NCI-H1048 (cell line): ENCODE measurements around the gene UGT2B10.
"Not testable (repeated sequence)": the region's sequence is repeated elsewhere in the genome, so short reads cannot be mapped to it uniquely, and the experiment has no call there.

Experiments used
- DNase-seq: peaks from one replicate; lab custom pipeline; 2025; lab: John Stamatoyannopoulos, UW

The UGT2B10 gene

GRCh38 chr4:68815617-68816409 is at the start of gene UGT2B10:
UGT2B10 (plus strand) TSS chr4:68815994; CDS start chr4:68816020, 26 bp downstream.
- DNase-seq, result not testable (repeated sequence)

- DNase-seq, result not testable (repeated sequence)
Observed at GRCh38 chr4:68771836-68772235, 44.0 kb upstream of the UGT2B10 start.

DNA sequence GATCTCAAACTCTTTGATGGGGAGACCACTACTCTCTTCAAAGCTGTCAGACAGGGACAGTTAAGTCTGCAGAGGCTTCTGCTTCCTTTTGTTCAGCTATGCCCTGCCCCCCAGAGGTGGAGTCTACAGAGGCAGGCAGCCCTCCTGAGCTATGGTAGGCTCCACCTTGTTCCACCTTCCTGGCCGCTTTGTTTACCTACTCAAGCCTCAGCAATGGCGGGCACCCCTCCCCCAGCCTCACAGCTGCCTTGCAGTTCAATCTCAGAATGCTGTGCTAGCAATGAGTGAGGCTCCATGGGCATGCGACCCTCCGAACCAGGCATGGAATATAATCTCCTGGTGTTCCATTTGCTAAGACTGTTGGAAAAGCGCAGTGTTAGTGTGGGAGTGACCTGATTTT is 42.1 kb upstream of the UGT2B10 start:
- DNase-seq, result no peak

DNA sequence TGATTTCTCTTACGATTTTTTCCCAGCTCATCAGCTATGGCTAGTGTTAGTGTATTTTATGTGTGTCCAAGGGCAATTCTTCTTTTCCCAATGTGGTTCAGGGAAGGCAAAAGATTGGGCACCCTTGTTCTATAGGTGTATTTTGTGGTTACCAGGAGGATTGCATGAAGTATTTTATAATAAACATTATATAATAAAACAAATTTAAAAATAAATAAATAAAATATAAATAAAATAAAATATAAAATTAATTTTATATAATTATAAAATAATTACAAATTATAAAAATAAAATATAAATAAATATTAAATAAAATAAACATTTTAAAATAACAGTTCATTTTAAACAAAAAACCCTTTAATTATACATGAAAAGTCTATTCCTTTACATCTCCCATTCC is 35.6 kb upstream of the UGT2B10 start:
- DNase-seq, result no peak

- DNase-seq, result no peak
Observed at GRCh38 chr4:68797048-68797447, 18.7 kb upstream of the UGT2B10 start.

DNA sequence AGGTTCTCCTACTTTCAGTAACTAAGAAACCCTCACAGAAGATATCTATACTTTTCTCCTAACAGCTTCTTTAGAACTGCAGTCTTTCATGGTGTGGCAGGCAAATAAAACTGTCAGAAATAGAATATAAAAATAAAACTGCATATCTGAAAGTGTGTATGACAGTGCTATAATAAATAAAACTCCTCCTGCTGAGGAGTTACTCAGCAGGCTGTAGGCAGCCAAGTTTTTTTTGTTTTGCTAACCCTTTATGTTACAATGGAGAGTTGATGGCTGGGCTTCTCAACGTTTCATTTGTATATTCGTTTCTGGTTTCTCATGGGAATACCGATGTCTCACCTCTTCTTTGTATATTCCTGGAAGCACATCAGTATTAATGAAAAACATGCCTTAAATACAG is 18.2 kb upstream of the UGT2B10 start:
- no peak for DNase-seq

DNA sequence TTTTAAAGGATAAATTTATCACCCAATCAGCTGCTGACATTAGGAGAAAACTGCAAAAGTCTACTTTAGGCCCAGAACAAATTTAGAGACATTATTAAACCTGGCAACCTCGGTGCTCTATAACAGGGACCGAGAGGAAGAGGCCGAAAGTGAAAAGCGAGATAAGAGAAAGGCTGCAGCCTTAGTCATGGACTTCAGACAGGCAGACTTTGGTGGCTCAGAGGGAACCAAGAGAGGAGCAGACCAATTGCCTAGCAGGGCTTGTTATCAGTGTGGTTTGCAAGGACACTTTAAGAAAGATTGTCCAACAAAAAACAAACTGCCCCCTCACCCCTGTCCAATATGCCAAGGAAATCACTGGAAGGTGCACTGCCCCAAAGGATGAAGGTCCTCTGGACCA is 12.8 kb upstream of the UGT2B10 start:
- DNase-seq, result no peak

GRCh38 chr4:68808060-68808459 is 7.7 kb upstream of the UGT2B10 start:
- DNase-seq, result no peak

DNA sequence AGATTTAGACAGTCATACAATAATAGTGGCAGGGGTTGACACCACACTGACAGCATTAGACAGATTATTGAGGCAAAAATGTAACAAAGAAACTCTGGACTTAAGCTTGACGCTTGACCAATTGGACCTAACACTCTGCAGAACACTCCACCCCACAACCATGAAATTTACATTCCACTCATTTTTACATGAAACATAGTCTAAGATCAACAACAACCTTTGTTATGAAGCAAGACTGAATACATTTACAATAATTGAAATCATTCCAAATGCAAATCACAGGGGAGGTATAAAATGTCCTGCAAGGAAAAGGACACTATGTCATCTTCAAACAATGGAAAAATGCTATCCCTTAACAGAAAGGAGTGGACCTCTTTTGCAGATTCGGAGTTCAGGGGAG is 4.9 kb upstream of the UGT2B10 start:
- no peak for DNase-seq

- DNase-seq, result not testable (repeated sequence)
Observed at GRCh38 chr4:68816410-68817265, 844 bp downstream of the UGT2B10 start.

DNA sequence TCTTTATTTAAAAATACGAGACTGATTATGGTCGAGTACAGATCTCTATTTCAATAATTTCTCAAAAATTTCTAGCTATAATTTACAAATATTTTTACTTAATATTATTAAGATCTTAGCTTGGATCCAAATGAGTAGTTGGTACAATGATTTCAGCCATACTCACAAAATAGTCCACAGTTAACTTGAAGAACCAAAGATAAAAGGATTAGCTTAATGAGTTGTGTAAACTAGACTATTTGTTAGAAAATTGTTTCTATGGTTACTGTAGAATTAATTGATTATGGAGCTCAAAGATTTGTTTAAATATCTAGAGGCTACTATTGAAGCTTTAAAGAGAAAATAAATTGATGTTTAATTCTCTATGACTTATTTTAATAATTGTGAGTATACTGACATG is 1.6 kb downstream of the UGT2B10 start:
- DNase-seq, result no peak

DNA sequence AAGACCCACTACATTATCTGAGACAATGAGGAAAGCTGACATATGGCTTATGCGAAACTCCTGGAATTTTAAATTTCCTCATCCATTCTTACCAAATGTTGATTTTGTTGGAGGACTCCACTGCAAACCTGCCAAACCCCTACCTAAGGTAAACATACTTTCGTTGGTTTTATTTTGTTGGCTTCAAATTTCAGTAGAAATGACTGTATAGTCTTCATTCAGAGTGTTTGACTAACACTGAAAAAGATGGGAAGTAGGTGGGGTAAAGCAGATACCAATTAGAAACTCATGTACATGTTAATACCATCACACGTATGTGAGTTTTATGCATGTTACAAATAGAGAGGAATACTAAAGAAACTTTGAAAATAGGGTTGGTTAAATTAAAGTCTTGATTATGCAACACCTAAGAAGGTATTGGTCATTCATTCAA is 2.3 kb downstream of the UGT2B10 start:
- not testable (repeated sequence) for DNase-seq

DNA sequence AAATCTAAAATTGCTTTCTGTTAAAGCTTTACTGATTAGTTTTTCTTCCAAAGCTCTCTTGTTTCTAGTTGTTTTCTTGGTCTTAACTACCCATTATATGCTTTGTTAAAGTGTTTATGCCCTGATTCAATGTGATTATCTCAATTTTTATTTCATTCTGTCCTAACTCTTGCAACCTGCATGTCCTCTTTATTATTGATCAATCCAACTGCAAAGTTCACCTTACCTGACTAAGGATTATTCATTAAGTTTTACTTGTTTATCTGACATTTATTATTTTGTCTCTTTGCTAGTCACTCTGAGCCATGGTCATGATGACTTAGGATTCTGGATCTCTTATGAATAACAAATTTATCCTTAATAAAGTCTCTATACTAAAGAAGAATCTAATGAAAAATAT is 15.8 kb downstream of the UGT2B10 start:
- DNase-seq, result no peak

DNA sequence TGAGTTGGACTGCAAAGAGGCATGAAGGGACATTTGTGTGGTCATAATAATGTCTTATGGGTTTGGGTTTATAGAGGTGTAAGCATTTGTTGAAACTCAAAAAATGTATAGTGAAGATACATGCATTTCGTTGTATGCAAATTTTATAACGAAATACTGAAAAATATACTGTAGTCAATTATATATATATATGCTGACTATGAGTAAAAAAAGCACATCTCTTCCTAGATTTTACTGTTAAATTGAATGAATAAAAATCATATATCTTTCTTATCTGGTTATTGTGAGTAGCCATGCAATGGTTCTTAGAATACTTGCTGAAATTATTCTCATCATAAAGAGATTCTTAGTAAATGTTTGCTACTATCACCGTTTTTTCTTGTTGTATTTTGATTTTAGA is 34.5 kb downstream of the UGT2B10 start:
- no peak for DNase-seq

DNA sequence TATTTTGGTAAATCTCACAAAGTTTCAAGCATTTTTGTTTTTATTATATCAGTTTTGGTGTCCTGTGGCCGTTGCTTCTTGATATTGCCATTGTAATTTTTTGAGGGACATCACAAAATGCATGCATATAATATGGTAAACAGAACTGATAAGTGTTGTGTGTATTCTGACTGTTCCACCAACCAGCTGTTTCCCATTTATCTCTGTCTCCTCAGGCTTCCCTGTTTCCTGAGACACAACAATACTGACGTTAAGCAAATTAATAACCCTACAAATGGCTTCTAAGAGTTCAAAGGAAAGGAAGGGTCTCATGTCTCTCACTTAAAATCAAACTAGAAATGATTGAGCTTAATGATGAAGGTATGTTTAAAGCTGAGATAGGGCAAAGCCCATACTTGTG is 40.0 kb downstream of the UGT2B10 start:
- DNase-seq, result no peak

GRCh38 chr4:68858039-68858438 is 42.2 kb downstream of the UGT2B10 start:
- DNase-seq, result no peak

- DNase-seq, result no peak
Observed at GRCh38 chr4:68859655-68860054, 43.9 kb downstream of the UGT2B10 start.

GRCh38 chr4:68861057-68861456 is 45.3 kb downstream of the UGT2B10 start:
- DNase-seq, result no peak

DNA sequence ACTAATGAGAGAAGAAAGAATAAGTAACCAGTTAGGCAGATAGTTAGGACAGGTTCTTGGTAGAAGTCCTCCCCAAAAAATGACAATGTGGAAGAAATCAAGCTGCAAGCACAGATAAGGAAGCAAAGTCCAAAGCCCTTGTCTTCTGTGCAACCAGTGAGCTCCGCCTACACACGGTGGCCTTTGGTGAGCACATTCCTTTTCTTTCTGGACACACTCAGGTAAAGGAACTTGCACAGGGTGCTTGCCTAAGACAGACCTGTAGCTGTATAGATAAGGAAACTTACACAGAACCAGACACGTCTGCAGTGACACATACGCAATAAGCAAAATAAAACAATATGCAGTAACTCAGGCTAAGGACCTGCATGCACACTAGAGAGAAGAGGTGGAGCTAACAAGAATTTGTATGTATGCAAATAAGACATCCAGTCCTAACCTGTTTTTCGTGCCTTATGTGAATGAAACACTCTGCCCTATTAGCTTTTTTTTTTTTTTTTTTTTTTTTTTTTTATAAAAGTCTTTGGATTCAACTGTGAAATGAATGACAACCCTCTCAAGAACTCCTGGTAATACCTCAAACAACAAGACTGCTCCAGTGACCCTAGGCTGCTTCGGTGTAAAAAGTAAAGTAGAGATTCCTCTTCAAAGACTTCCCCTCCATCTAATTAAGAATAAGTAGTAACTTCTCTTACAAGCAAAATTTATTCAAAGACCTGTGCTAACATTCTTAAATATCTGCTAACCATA is 48.8 kb downstream of the UGT2B10 start:
- no peak for DNase-seq

DNA sequence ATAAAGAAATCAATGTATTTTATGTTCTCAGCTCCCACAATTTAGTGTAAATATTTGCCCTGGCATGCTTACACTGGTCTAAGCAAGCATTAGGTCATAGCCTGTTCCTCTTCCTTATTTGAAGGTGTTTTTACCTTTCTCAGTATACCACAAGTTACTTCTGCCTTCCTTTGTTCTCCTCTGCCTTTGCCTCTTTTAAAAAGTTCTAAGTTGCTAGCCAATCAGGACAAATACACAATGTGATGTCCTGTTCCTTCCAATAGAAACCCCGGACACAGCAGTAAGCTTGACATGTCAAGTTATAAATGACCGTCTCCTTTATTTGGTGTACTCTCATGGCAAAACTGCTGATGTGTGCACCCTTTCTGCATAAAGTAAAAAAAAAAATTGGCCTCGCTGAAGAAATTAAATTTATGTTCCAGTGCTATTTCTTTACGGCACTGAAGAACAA is 49.4 kb downstream of the UGT2B10 start:
- no peak for DNase-seq

- DNase-seq, result no peak
Observed at GRCh38 chr4:68865760-68866159, 50.0 kb downstream of the UGT2B10 start.

- no peak for DNase-seq
Observed at GRCh38 chr4:68869274-68869773, 53.5 kb downstream of the UGT2B10 start.
